ENCODE results near the gene SLC16A5. TPM values are rescaled to one million over a fixed set of nuclear protein-coding genes. Genes with fewer than 3 reads are reported as not detected.
"Not testable (repeated sequence)": the region's sequence is repeated elsewhere in the genome, so short reads cannot be mapped to it uniquely, and the experiment has no call there.

SLC16A5 gene
- total RNA-seq, 1 donor from 2014 or later = 1.2 TPM

GRCh38 chr17:75130632-75131277 is 43.0 kb downstream of the SLC16A5 start:
- FAIRE-seq (no peak), DNase-seq (ENCODE audit: low spot score in 2 of 2) (peak; percentile 47 to 54)

DNA sequence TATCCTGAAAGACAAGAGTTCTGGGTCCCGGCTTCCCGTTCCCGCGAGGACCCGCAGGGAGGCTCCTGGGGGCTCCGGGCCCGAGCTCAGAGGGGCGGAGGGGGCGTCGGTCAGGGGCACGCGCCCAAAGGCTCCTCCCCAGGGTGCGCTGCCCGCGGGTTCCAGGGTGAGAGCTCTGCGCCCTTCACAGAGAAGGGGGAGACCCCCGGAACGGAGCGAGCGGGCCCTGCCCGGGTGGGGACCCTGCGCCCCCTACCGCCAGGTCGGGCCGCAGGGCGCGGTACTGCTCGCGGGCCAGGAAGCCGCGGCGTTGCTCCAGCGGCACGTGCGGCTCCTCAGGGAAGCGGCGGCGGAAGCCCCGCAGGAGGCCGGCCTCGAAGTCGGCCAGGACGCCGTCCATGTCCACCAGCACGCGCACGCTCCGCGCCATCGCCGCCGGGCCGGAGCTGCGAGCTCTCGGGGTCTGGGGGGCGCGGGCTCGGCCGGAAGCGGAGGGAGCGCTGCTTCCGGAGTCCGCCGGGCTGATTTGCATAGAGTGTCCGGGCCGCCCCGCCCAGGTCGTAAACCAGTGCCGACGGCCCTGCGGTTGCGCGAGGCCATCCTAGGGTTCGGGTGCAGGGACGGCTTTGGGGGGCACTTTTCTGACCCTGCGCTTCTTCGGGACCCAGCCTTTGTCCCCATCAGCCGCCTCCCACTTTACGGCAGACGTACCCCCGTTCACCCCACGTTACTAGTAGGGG is 43.7 kb downstream of the SLC16A5 start, which contains the start of gene NT5C:
TSS of gene NT5C (minus strand) at position 465 of the 740 bp plus-strand sequence. CDS start at position 430, 35 bp downstream.
- DNase-seq (ENCODE audit: low spot score in 2 of 2) (peak; percentile 78 to 83), FAIRE-seq (no peak)

- FAIRE-seq; DNase-seq (ENCODE audit: low spot score in 2 of 2): not testable (repeated sequence)
Measured at GRCh38 chr17:75132018-75133000, 44.6 kb downstream of the SLC16A5 start.

GRCh38 chr17:75133001-75133400 is 45.2 kb downstream of the SLC16A5 start:
- DNase-seq (ENCODE audit: low spot score in 2 of 2) = no peak
- no peak for FAIRE-seq

GRCh38 chr17:75133607-75134347 is 46.0 kb downstream of the SLC16A5 start:
- FAIRE-seq; DNase-seq (ENCODE audit: low spot score in 2 of 2): not testable (repeated sequence)

DNA sequence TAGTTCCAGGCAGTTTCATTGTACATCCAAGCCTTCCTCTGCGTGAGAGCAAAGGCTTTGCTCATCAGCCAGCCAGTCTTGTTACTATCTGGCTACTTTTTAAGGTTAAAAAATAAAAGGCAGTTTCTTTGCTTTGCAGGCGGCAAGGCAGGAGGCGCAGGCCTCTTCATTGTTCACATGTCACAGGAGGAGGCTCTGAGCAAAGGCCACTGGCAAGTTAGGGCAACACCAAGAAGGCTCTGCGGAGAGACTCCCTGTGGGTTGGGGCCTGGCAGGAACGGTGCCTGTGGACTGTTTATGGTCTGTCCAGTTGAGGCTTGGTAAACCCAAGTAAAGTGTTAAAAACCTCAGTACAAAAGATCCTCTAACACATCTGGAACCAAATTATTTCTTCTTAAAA is 47.7 kb downstream of the SLC16A5 start:
- no peak for FAIRE-seq
- no peak for DNase-seq (ENCODE audit: low spot score in 2 of 2)

DNA sequence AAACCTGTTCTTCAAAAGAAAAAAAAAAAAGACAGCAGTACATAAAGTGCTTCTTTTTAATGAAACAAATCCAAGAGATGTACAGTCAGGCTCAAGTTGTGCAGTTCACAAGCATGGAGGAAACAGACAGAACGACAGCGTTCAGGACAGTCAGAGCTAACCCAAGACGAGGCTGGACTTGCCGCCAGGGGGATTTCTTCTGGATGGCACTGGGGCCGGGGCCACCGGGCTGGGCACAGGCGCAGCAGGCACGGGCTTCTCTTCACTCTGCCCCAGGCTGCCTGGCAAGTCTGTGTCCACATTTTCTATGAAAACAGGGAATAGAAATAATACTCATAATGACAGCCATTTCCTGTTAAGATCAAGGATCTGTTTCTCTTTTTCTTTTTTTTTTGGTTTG is 48.2 kb downstream of the SLC16A5 start:
- DNase-seq (ENCODE audit: low spot score in 2 of 2) = no peak
- FAIRE-seq = no peak

DNA sequence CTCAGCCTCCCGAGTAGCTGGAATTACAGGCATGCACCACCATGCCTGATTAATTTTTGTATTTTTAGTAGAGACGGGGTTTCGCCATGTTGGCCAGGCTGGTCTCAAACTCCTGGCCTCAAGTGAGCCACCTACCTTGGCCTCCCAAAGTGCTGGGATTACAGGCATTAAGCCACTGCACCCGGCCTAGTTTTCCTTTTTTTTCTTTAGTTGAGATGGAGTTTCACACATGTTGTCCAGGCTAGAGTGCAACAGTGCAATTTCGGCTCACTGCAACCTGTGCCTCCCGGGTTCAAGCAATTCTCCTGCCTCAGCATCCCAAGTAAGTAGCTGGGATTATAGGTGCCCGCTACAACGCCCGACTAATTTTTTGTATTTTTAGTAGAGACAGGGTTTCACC is 50.0 kb downstream of the SLC16A5 start:
- FAIRE-seq = not testable (repeated sequence)

DNA sequence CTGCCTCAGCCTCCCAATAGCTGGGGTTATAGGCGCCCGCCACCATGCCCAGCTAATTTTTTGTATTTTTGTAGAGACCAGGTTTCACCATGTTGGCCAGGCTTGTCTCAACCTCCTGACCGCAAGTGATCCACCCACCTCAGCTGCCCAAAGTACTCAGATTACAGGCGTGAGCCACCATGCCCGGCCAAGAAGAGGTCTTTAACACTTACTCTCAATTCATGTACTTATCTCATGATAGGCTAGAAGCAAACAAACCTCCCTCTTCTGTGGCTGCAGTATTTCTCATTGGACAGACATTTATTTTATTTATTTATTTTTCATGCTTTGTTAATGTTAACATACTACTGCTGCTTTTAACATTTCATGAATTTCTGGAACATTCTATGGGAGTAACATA is 50.8 kb downstream of the SLC16A5 start:
- FAIRE-seq (no peak), DNase-seq (ENCODE audit: low spot score in 2 of 2) (no peak)

More for the DNA sequence above, 50.0 kb downstream of the SLC16A5 start:
- DNase-seq (ENCODE audit: low spot score in 2 of 2) = not testable (repeated sequence)

GRCh38 chr17:75142236-75142971 is 54.6 kb downstream of the SLC16A5 start:
- DNase-seq (ENCODE audit: low spot score in 2 of 2) (no peak), FAIRE-seq (no peak)

- no peak for FAIRE-seq
- DNase-seq (ENCODE audit: low spot score in 2 of 2) = no peak
Measured at GRCh38 chr17:75144816-75145512, 57.2 kb downstream of the SLC16A5 start.

DNA sequence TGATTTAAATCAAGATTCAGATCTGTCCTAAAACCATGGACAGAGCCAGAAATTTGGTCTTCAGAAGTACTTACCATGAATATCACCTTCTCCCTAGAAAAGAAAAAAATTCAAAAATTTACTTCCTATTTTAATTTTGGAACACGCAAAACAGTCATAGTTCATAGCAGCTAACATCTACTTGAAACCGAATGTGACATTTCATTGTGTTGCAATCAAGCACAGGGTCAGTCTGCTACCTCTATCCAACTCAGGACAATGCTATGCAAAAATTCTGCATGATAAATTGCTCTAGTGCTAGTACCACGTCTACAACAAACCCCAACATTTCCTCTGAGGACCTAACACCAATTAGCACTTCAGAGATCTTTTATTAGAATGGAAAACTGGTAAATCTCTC is 58.8 kb downstream of the SLC16A5 start:
- no peak for FAIRE-seq
- DNase-seq (ENCODE audit: low spot score in 2 of 2) = no peak

DNA sequence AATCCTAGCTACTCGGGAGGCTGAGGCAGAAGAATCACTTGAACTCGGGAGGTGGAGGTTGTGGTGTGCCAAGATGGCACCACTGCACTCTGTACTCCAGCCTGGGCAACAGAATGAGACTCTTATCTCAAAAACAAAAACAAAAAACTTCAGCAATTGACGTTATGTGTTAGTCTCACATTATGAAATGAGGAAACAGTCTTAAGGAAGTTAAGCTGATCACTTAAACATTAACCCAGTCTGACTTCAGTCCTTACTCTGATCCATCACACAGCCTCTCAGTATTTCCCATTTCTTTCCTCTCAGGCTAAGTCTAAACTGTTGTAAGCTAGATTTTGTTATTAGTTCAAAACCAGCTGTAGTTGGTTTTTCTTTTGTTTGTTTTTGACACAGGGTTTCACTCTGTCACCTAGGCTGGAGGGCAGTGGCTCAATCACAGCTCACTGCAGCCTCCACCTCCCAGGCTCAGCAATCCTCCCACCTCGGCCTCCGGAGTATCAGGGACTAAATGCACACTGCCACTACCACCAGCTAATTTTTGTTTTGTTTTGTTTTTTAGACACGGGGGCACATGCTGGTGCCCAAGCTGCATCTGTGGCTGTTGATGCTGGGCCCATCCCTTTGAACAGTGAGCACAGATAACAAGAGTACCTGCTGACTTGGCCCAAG is 60.3 kb downstream of the SLC16A5 start:
- DNase-seq (ENCODE audit: low spot score in 2 of 2) = no peak
- no peak for FAIRE-seq

- no peak for DNase-seq (ENCODE audit: low spot score in 2 of 2)
Measured at GRCh38 chr17:75151930-75152329, 64.2 kb downstream of the SLC16A5 start.

DNA sequence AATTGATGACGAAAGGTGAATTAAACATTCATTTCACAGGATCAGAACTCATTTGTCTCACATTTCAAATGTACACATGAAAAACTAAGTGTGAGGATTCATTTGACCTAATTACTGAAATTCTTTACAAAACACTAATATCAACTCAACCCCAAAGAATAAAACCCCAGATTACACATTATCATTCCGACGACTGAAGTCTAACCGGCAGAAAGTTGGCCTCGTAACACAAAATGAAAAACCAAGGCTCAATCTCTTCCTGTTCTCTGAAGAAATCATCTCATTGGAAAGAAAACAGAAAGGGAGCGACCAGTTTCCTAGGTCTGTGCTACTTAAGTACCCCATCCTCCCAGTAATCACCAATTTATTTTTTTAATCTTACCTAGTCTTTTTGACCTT is 64.8 kb downstream of the SLC16A5 start:
- FAIRE-seq = no peak
- no peak for DNase-seq (ENCODE audit: low spot score in 2 of 2)

More at GRCh38 chr17:75151930-75152329, 64.2 kb downstream of the SLC16A5 start:
- FAIRE-seq = no peak

DNA sequence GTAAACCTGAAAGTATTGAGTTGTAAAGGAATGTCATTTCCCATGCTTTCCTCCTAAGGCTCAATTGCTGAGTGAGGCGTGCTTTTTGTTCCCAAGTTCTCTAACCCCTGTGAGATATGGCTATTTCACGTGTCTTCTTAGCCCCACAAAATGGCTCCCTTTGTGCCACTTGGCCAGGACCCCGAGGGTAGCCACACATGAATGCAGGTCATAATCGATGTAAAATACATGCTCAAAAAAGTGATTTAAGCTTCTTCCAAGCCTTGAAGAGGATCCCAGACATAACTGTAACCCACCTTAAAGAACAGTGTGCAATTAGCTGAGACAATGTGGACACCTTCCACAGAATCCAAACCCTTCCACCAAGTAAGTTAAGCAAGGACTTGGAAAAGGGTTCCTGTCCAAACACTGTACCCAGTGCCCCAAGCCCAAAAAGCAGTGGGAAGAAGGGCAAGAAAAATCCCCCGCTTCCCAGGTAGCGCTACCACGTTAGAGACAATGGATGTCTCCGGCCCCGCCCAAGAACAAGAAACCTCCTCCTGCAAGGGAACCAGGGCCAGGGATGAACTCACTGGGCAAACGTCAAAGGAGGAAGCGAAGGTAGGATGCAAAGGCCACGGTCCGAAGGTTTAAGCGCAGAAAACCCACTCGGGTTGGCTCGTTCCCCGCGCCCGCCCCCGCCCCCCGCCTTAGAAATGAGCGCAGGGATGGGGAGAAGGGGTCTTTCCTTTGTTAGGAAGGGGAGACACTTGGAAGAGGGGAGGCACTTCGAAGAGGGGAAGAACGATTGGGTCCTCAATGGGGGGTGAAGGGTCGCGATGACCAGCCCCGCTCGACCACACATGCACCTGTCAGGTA is 65.4 kb downstream of the SLC16A5 start:
- FAIRE-seq = no peak
- no peak for DNase-seq (ENCODE audit: low spot score in 2 of 2)

DNA sequence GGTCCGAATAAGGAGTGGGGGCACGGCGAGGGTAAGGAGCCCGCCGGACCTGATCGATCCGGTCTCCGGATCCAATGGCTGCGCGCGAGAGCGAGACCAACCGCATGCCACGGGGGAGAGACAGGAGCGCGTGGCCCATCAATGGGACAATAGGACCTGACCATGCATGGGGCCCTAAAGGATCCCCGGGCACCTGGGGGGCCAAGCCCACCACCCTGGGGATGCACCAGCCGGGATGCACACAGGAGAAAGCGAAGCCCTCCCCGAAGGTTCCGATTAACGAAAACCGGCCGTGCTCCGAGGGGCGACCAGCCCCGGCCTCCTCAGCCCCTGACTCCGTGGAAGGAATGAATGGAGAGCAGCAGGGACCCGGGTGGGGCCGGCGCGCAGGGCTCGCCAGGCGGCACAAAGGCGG is 66.0 kb downstream of the SLC16A5 start:
- DNase-seq (ENCODE audit: low spot score in 2 of 2) (no peak), FAIRE-seq (no peak)

Data from frontal cortex (tissue), 4 donors.